ENCODE measurements around the gene TGFBR2. TPM values are rescaled to one million over a fixed set of nuclear protein-coding genes. Genes with fewer than 3 reads are reported as not detected.
A peak's percentile ranks its signal among the peaks of the same experiment; 100 is the strongest.

Gene TGFBR2
- total and polyA plus RNA-seq, 2 of the 13 experiments (the other 11 are each of a cell fraction or from before 2014, with no cell fraction given): 82.2 to 187 TPM

- ATAC-seq: no peak
- POLR2A ChIA-PET: interaction anchor here (1.0 to 2.5 kb wide), 2 partner anchors 26 to 435 kb away, joined by 4 to 8 read pairs; no protein-coding TSS in a partner anchor
- DNase-seq (ENCODE audit: low spot score): no peak
- Histone ChIP-seq H3K79me2 (ENCODE audit: insufficient read depth, low read length) (no peaks in the 10 kb centered on the region), H4K20me1 (ENCODE audit: insufficient read depth, low read length) (peaks cover 32% of the 10 kb centered on the region), H3K4me1 (ENCODE audit: insufficient read depth, low read length) (peaks cover 38% of the 10 kb centered on the region), H3K36me3 (replicated peaks in 1 of 2; ENCODE audit: control insufficient read depth in 1 of 2, insufficient read depth in 2 of 2, low read length in 2 of 2) (peaks cover 19 to 63% of the 10 kb centered on the region in 2 experiments), H2AFZ (ENCODE audit: low read length) (no peak overlapping the region), H3K4me2 (ENCODE audit: low read depth, low read length) (no peak overlapping the region), H3K27ac (ENCODE audit: extremely low read length, insufficient read depth, low read length) (no peak overlapping the region), H3K9me3 (ENCODE audit: low read length) (no peaks in the 10 kb centered on the region), H3K27me3 (ENCODE audit: control insufficient read depth in 1 of 2, insufficient read depth in 2 of 2, low read length in 2 of 2) (no peaks in the 10 kb centered on the region), H3K9ac (ENCODE audit: insufficient read depth, low read depth, low read length) (no peak overlapping the region), H3K4me3 (replicated peaks in 1 of 3; ENCODE audit: insufficient read depth in 1 of 3, low read depth in 2 of 3, low read length in 3 of 3) (no peak overlapping the region)
- TF ChIP-seq ZSCAN25 (CRISPR knock-in tag; IDR thresholded peaks at IDR 0.05): no peak
- TF ChIP-seq POLR2AphosphoS2 (IDR thresholded peaks at IDR 0.05; ENCODE audit: low read depth, low read length): peak; percentile 68; the same call in 1 of the 2 replicates
- no peak for TF ChIP-seq ZGPAT (CRISPR knock-in tag; IDR thresholded peaks at IDR 0.05)
- peak; percentile 6 to 44; a peak in 1 of 4 replicates for TF ChIP-seq POLR2A (IDR thresholded peaks at IDR 0.05; ENCODE audit: insufficient read depth in 1 of 2, low read depth in 2 of 2, low read length in 2 of 2)
- TF ChIP-seq RBM39 (IDR thresholded peaks at IDR 0.05; ENCODE audit: low read depth, low read length, poor library complexity, severe bottlenecking): no peak
- no peak for TF ChIP-seq HNRNPLL (IDR thresholded peaks at IDR 0.05; ENCODE audit: low read depth, low read length, poor library complexity, severe bottlenecking)
- TF ChIP-seq POLR2AphosphoS5 (IDR thresholded peaks at IDR 0.05; ENCODE audit: low read depth, low read length): peak; percentile 43; the same call in 1 of the 2 replicates
- no peak for TF ChIP-seq ZNF788 (CRISPR knock-in tag; IDR thresholded peaks at IDR 0.05; ENCODE audit: borderline replicate concordance)
- TF ChIP-seq, protein P1, sequence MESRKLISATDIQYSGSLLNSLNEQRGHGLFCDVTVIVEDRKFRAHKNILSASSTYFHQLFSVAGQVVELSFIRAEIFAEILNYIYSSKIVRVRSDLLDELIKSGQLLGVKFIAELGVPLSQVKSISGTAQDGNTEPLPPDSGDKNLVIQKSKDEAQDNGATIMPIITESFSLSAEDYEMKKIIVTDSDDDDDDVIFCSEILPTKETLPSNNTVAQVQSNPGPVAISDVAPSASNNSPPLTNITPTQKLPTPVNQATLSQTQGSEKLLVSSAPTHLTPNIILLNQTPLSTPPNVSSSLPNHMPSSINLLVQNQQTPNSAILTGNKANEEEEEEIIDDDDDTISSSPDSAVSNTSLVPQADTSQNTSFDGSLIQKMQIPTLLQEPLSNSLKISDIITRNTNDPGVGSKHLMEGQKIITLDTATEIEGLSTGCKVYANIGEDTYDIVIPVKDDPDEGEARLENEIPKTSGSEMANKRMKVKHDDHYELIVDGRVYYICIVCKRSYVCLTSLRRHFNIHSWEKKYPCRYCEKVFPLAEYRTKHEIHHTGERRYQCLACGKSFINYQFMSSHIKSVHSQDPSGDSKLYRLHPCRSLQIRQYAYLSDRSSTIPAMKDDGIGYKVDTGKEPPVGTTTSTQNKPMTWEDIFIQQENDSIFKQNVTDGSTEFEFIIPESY (CRISPR knock-in tag; IDR thresholded peaks at IDR 0.05): peak; percentile 76; the same call in 1 of the 2 replicates
- no peak for TF ChIP-seq ZNF768 (CRISPR knock-in tag; IDR thresholded peaks at IDR 0.05)
- TF ChIP-seq HOXD1 (CRISPR knock-in tag; IDR thresholded peaks at IDR 0.05): no peak
- peak; percentile 49; the same call in 1 of the 2 replicates for TF ChIP-seq ZNF747 (CRISPR knock-in tag; IDR thresholded peaks at IDR 0.05; ENCODE audit: borderline replicate concordance)
- TF ChIP-seq ZNF280B (CRISPR knock-in tag; IDR thresholded peaks at IDR 0.05; ENCODE audit: borderline replicate concordance): no peak
- peak; percentile 85 for TF ChIP-seq ZKSCAN1 (IDR thresholded peaks at IDR 0.05; ENCODE audit: low read length)
- TF ChIP-seq ZNF570 (CRISPR knock-in tag; IDR thresholded peaks at IDR 0.05; ENCODE audit: borderline replicate concordance): no peak
- no peak for TF ChIP-seq ZNF670 (CRISPR knock-in tag; IDR thresholded peaks at IDR 0.05; ENCODE audit: borderline replicate concordance)
- TF ChIP-seq ZNF652 (CRISPR knock-in tag; IDR thresholded peaks at IDR 0.05; ENCODE audit: borderline replicate concordance, low read depth): peak; percentile 28; the same call in 1 of the 2 replicates
- TF ChIP-seq, protein P2, sequence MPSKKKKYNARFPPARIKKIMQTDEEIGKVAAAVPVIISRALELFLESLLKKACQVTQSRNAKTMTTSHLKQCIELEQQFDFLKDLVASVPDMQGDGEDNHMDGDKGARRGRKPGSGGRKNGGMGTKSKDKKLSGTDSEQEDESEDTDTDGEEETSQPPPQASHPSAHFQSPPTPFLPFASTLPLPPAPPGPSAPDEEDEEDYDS (CRISPR knock-in tag; IDR thresholded peaks at IDR 0.05): no peak
- FAIRE-seq: no peak
- in situ Hi-C loops (cut with HindIII; ENCODE audit: extremely low pct_ligation_motif_present, low pct_unique_long_range_greater_than_20kb): no loop called here
- 88% methylated on average over 3 of the region's 3 CpGs for WGBS (ENCODE audit: low lambda C conversion rate)
- BruUV-seq (replicated peaks): no TSS peak
- CTCF ChIA-PET (ENCODE audit: low intra/inter-chr PET ratio, low total read pairs): interaction anchor here (0.6 kb wide), 1 partner anchor 611 kb away, joined by 3 read pairs; no protein-coding TSS in a partner anchor
- intact Hi-C loops (cut with micrococcal nuclease; ENCODE audit: unreplicated experiment): loop anchor here (5.0 to 10.0 kb wide), 2 partner anchors 200 to 582 kb away; no protein-coding TSS in a partner anchor
Measured at GRCh38 chr3:30694668-30695067, 88.3 kb downstream of the TGFBR2 start.

Measured in HepG2 (cell line).